ENCODE data around the gene LPCAT1. TPM values are rescaled to one million over a fixed set of nuclear protein-coding genes. Genes with fewer than 3 reads are reported as not detected.

Gene LPCAT1, protein sequence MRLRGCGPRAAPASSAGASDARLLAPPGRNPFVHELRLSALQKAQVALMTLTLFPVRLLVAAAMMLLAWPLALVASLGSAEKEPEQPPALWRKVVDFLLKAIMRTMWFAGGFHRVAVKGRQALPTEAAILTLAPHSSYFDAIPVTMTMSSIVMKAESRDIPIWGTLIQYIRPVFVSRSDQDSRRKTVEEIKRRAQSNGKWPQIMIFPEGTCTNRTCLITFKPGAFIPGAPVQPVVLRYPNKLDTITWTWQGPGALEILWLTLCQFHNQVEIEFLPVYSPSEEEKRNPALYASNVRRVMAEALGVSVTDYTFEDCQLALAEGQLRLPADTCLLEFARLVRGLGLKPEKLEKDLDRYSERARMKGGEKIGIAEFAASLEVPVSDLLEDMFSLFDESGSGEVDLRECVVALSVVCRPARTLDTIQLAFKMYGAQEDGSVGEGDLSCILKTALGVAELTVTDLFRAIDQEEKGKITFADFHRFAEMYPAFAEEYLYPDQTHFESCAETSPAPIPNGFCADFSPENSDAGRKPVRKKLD
- 19.1 and 48.8 TPM in 2 replicates for total RNA-seq

DNA sequence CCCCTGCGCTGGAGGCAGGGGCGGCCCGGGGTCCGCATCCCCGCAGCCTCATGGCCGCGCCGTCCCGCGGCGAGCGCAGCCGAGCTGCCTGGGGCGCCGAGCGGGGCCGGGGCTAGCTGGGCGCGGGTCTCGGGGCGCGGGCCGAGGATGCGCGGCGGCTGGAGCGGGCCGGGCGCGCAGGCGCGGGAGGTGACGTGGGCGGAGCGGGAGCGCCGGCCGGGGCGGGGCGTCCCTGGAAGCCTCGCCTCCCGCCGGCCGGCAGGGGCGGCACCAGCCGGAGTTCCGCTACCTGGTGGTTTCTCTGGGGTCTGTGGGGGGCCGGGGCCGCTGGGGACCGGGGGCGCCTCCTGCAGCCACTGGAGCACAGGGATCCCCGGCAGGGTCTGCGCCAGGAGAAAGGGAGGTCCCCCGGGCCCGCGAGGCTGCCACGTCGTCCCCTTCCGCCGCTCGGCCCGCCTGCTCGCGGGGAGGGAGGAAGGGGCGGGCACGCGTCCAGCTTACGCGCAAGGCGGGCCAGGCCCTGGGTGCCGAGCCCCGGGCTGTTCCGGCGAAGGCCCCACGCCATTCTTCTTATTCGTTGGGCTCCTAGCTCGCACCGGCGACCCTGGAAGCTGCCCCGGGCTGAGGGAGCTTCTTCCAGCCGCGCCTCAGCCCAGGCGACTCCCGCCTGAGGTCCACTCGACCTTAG, at the start of gene LPCAT1:
TSS of gene LPCAT1 (minus strand) at position 168 of the 688 bp plus-strand sequence. CDS start at position 52, 116 bp downstream.

DNA sequence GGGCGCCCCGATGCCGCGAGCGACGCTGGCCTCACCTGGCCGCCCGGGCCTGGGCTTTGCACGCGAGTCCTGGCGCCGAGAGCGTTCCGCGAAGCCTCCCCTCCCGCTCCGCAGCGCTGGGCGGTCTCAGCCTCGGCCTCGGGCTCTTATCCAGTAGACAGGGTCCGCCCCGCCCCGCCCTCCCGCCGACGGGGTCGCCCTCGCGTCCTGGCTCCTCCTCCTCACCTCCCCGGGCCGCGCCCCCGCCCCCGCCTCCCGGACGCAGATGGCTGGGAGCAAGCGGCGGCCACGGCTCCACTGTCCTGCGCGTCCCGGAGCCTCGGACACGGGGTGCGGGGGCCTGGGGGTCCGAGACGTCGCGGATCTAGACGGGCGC, 78.5 kb downstream of the LPCAT1 start, which contains the start of gene SLC6A3:
TSS of gene SLC6A3 (minus strand) at position 128 of the 376 bp plus-strand sequence. CDS start 2,243 bp downstream, outside the sequence.

Other genes with a start within 250 kb of the LPCAT1 start
- gene TERT, start 228.9 kb downstream of the LPCAT1 start, total RNA-seq = not detected in 2 replicates
- gene CLPTM1L, start 178.9 kb downstream of the LPCAT1 start, total RNA-seq = 300 and 390 TPM in 2 replicates
- gene SLC6A3, start 78.5 kb downstream of the LPCAT1 start, total RNA-seq = not detected in 2 replicates